ENCODE measurements around the gene PRB4. TPM values are rescaled to one million over a fixed set of nuclear protein-coding genes. Genes with fewer than 3 reads are reported as not detected.

Gene PRB4
- total and polyA plus RNA-seq, 2 of the 8 experiments (the other 6 are each of a cell fraction or from before 2014, with no cell fraction given), result not detected

DNA sequence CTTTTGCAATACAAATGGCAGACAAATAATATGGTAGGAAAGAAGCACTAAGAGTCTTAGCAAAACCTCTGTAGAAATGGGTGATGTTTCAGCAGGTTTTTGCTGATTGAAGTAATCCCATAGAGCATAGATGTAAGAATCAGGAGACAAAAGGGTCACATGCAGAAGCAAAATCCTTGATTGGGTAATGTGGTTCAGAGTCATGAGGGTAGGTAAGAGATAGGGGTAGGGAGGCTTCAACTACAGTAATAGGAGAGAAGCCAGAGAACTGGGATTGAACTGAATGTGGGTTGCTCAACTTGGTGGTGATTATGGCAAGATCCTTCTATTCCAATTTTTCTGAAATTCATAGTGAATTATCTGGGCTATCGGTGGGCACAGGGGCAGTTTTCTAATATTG is 45.7 kb downstream of the PRB4 start:
- H3K14ac ChIP-seq (ENCODE audit: insufficient read length), result no peak overlapping the region
- no peaks in the 10 kb centered on the region for H3K9me3 ChIP-seq (ENCODE audit: insufficient read depth in 2 of 2, low read depth in 1 of 2, low read length in 1 of 2)
- no peak for DNase-seq (ENCODE audit: low read depth in 1 of 2, low spot score in 2 of 2)
- TF ChIP-seq SIN3A (conservative IDR thresholded peaks at IDR 0.05 in 1 of 2, IDR thresholded peaks at IDR 0.05 in 1 of 2; ENCODE audit: low read depth in 1 of 2, low read length in 2 of 2) (no peak), FOSL1 (IDR thresholded peaks at IDR 0.05; ENCODE audit: insufficient read depth, low read depth, low read length) (no peak), SAP30 (IDR thresholded peaks at IDR 0.05; ENCODE audit: insufficient read depth, insufficient replicate concordance, low read length) (no peak), TAF7 (optimal IDR thresholded peaks at IDR 0.05; ENCODE audit: borderline replicate concordance, low read depth, low read length) (no peak), BCL11A (IDR thresholded peaks at IDR 0.05; ENCODE audit: low read depth in 2 of 2, low read length in 2 of 2) (no peak), NRF1 (IDR thresholded peaks at IDR 0.05; ENCODE audit: low read depth, low read length) (no peak), TBP (IDR thresholded peaks at IDR 0.05; ENCODE audit: low read depth, low read length) (no peak), CEBPB (IDR thresholded peaks at IDR 0.05; ENCODE audit: low read depth, low read length) (no peak), POLR2A (IDR thresholded peaks at IDR 0.05; ENCODE audit: control extremely low read depth in 1 of 2, low read depth in 2 of 2, low read length in 2 of 2) (no peak)
- TF ChIP-seq, protein P1, sequence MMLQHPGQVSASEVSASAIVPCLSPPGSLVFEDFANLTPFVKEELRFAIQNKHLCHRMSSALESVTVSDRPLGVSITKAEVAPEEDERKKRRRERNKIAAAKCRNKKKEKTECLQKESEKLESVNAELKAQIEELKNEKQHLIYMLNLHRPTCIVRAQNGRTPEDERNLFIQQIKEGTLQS (IDR thresholded peaks at IDR 0.05; ENCODE audit: insufficient read depth, low read depth, low read length), result no peak
- H3K4me3 ChIP-seq (ENCODE audit: extremely low read depth in 1 of 4, insufficient read depth in 2 of 4, low read depth in 3 of 4, low read length in 4 of 4), result no peak overlapping the region
- H3K4me1 ChIP-seq (replicated peaks in 1 of 4; ENCODE audit: control insufficient read depth in 3 of 4, insufficient read depth in 4 of 4, low read length in 3 of 4), result no peaks in the 10 kb centered on the region
- CTCF ChIA-PET (ENCODE audit: partially characterized antibody), result no interaction called here
- FAIRE-seq, result no peak
- no peak overlapping the region for H2AFZ ChIP-seq (ENCODE audit: low read length)
- H4K8ac ChIP-seq (ENCODE audit: extremely low read depth, insufficient read depth, low read length), result no peak overlapping the region
- H3K27ac ChIP-seq (ENCODE audit: low read depth, low read length), result no peak overlapping the region
- no peak overlapping the region for H2AK5ac ChIP-seq (ENCODE audit: low read depth, low read length)
- no peak overlapping the region for H3K9ac ChIP-seq (replicated peaks in 1 of 4; ENCODE audit: extremely low read depth in 1 of 4, low read depth in 3 of 4, low read length in 3 of 4)
- H4K5ac ChIP-seq (ENCODE audit: insufficient read length, low read depth, low read length), result no peak overlapping the region
- H3K36me3 ChIP-seq (ENCODE audit: control insufficient read depth in 2 of 4, insufficient read depth in 4 of 4, low read length in 3 of 4), result no peaks in the 10 kb centered on the region
- no peak overlapping the region for H4K91ac ChIP-seq (replicated peaks; ENCODE audit: insufficient read length, low read length)
- no peak overlapping the region for H2BK5ac ChIP-seq (ENCODE audit: low read depth, low read length)
- H3K56ac ChIP-seq (replicated peaks; ENCODE audit: insufficient read length, low read depth, low read length), result no peak overlapping the region
- no peak overlapping the region for H2BK12ac ChIP-seq (ENCODE audit: low read depth, low read length)
- POLR2A ChIA-PET (ENCODE audit: partially characterized antibody), result no interaction called here
- H2BK15ac ChIP-seq (ENCODE audit: low read length), result no peak overlapping the region
- WGBS, 2 experiments (ENCODE audit: extremely low coverage in 1 of 2, insufficient coverage in 1 of 2, insufficient read length in 1 of 2, insufficient replicate concordance in 2 of 2, low coverage in 1 of 2, low lambda C conversion rate in 2 of 2, missing lambda C conversion rate in 1 of 2), result 100% methylated on average over 1 of the region's 1 CpG; no CpG with 5 or more reads in 1 of the 2 experiments
- H2BK20ac ChIP-seq (ENCODE audit: low read length), result no peak overlapping the region
- H2BK120ac ChIP-seq (replicated peaks; ENCODE audit: low read depth, low read length), result no peak overlapping the region
- no peak overlapping the region for H3K18ac ChIP-seq (ENCODE audit: extremely low read depth, low read length)
- H3K79me1 ChIP-seq (ENCODE audit: low read depth, low read length), result no peaks in the 10 kb centered on the region
- no peak overlapping the region for H3K23ac ChIP-seq (ENCODE audit: insufficient read length)
- no peak overlapping the region for H3K4ac ChIP-seq (replicated peaks; ENCODE audit: insufficient read length, low read depth, low read length)
- H3K79me2 ChIP-seq (ENCODE audit: control insufficient read depth in 1 of 2, insufficient read depth in 2 of 2, low read length in 2 of 2), result no peaks in the 10 kb centered on the region
- H3K27me3 ChIP-seq (replicated peaks in 1 of 4; ENCODE audit: control insufficient read depth in 3 of 4, extremely low read depth in 1 of 4, insufficient read depth in 3 of 4, low read length in 3 of 4), result no peaks in the 10 kb centered on the region
- no peaks in the 10 kb centered on the region for H3K23me2 ChIP-seq (ENCODE audit: low read depth, low read length)
- no peak overlapping the region for H3K4me2 ChIP-seq (ENCODE audit: insufficient read depth in 1 of 2, low read depth in 2 of 2, low read length in 2 of 2)
- no peaks in the 10 kb centered on the region for H4K20me1 ChIP-seq (replicated peaks in 1 of 2; ENCODE audit: control insufficient read depth in 1 of 2, insufficient read depth in 2 of 2, low read length in 2 of 2)

Measured in H1 (cell line).